ENCODE measurements around the gene KCNH1.

DNA sequence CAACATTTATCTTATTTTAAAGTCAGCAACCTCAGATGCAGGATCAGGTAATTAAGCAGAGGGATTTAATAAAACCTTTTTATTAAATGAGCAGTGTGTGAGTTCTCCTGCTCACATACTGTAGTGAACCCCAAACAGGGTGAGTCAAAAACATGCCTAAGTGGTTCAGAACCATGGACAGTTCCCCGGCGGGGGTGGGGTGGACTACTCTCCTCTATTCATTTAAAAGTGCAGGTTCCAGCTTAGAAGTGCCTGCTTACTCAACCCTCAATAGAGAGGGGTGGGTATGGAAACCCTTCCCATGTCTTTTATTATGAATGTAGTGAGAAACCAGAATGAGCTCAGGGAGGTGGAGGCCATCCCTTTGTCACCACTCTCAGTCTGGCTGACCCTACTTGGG lies 407.3 kb downstream of the KCNH1 start:
- TF ChIP-seq, protein P1, sequence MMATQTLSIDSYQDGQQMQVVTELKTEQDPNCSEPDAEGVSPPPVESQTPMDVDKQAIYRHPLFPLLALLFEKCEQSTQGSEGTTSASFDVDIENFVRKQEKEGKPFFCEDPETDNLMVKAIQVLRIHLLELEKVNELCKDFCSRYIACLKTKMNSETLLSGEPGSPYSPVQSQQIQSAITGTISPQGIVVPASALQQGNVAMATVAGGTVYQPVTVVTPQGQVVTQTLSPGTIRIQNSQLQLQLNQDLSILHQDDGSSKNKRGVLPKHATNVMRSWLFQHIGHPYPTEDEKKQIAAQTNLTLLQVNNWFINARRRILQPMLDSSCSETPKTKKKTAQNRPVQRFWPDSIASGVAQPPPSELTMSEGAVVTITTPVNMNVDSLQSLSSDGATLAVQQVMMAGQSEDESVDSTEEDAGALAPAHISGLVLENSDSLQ (IDR thresholded peaks at IDR 0.05) = no peak
- no peak for TF ChIP-seq ETV6 (conservative IDR thresholded peaks at IDR 0.05 in 1 of 2, IDR thresholded peaks at IDR 0.05 in 1 of 2; ENCODE audit: borderline replicate concordance in 1 of 2, low read depth in 1 of 2)

All from GM12878 (cell line).